ENCODE measurements around the gene AMDHD2.
A peak's percentile ranks its signal among the peaks of the same experiment; 100 is the strongest.
"Not testable (repeated sequence)": the region's sequence is repeated elsewhere in the genome, so short reads cannot be mapped to it uniquely, and the experiment has no call there.

AMDHD2 gene

GRCh38 chr16:2543771-2544170 is 23.6 kb downstream of the AMDHD2 start:
- H3K14ac ChIP-seq (ENCODE audit: low read length in 2 of 2); H4K8ac ChIP-seq (ENCODE audit: low read length); H2AK5ac ChIP-seq (ENCODE audit: low read length, severe bottlenecking); H2BK12ac ChIP-seq (ENCODE audit: low read length in 2 of 2); H2AFZ ChIP-seq (ENCODE audit: low read depth, low read length); H4K91ac ChIP-seq (ENCODE audit: low read length); H3K4me2 ChIP-seq (ENCODE audit: low read length, poor library complexity, severe bottlenecking); H3K23ac ChIP-seq (ENCODE audit: low read length in 2 of 2); H2BK15ac ChIP-seq (ENCODE audit: low read depth, poor library complexity, severe bottlenecking); H2BK120ac ChIP-seq (ENCODE audit: low read depth, low read length); H3K36me3 ChIP-seq (ENCODE audit: control insufficient read depth in 1 of 2, insufficient read depth in 2 of 2, low read depth in 1 of 2, low read length in 2 of 2); H3K79me1 ChIP-seq (replicated peaks; ENCODE audit: low read length, poor library complexity, severe bottlenecking); H3K27ac ChIP-seq (ENCODE audit: low read length, poor library complexity, severe bottlenecking); H3K4ac ChIP-seq (ENCODE audit: low read depth in 1 of 2, low read length in 2 of 2); H2BK5ac ChIP-seq (ENCODE audit: low read depth, low read length, poor library complexity, severe bottlenecking); DNase-seq; H3K4me3 ChIP-seq (ENCODE audit: insufficient read depth in 1 of 2, low read depth in 1 of 2, low read length in 2 of 2); H3K9ac ChIP-seq (ENCODE audit: low read length); H3K27me3 ChIP-seq (ENCODE audit: control insufficient read depth in 1 of 2, insufficient read depth in 1 of 2, low read length in 2 of 2); H3K18ac ChIP-seq (ENCODE audit: low read depth in 1 of 2, low read length in 2 of 2); H3K9me3 ChIP-seq (ENCODE audit: control insufficient read depth, low read length): not testable (repeated sequence)
- 86% methylated on average over 11 of the region's 14 CpGs for WGBS
- H3K4me1 ChIP-seq (ENCODE audit: control insufficient read depth, insufficient read depth, low read depth, low read length) = peaks cover 12% of the 10 kb centered on the region

DNA sequence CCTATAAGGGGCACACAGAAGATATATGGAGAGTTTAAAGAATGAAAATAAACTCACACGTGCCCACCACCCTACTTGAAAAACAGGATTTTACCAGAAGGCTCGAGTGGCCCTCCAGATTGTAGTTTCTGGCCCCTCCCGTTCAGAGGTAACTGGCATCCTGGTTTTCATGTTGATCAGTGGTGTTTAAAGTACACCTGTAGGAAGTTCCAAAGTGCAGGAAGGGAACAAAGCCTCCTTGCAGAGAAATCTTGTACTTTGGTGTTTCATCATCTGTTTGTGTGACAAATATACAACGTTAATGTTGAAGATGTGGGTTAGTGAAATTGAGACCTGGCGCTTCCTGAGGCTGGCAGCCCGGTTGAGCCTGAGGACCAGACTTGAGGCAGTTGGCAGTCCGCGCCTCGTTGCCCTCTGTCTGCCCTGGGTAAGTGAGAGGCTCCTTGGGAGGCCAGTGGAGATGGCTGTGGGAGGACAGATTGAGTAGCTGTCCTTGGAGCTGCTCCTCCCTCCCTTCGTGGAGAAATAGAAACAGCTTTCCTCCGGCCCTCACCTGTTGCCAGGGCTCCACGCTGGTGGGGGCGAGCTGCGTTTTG is 30.2 kb downstream of the AMDHD2 start:
- H3K18ac ChIP-seq (ENCODE audit: low read depth in 1 of 2, low read length in 2 of 2); H3K79me1 ChIP-seq (replicated peaks; ENCODE audit: low read length, poor library complexity, severe bottlenecking); H3K4me1 ChIP-seq (ENCODE audit: control insufficient read depth, insufficient read depth, low read depth, low read length); H3K23ac ChIP-seq (ENCODE audit: low read length in 2 of 2); H2BK5ac ChIP-seq (ENCODE audit: low read depth, low read length, poor library complexity, severe bottlenecking); H4K8ac ChIP-seq (ENCODE audit: low read length); H3K4me2 ChIP-seq (ENCODE audit: low read length, poor library complexity, severe bottlenecking); H3K9me3 ChIP-seq (ENCODE audit: control insufficient read depth, low read length); H3K36me3 ChIP-seq (ENCODE audit: control insufficient read depth in 1 of 2, insufficient read depth in 2 of 2, low read depth in 1 of 2, low read length in 2 of 2); H2BK120ac ChIP-seq (ENCODE audit: low read depth, low read length); H3K9ac ChIP-seq (ENCODE audit: low read length); DNase-seq; H3K14ac ChIP-seq (ENCODE audit: low read length in 2 of 2); H3K27ac ChIP-seq (ENCODE audit: low read length, poor library complexity, severe bottlenecking); H3K4ac ChIP-seq (ENCODE audit: low read depth in 1 of 2, low read length in 2 of 2); H4K91ac ChIP-seq (ENCODE audit: low read length); H2BK12ac ChIP-seq (ENCODE audit: low read length in 2 of 2); H2AFZ ChIP-seq (ENCODE audit: low read depth, low read length); H2BK15ac ChIP-seq (ENCODE audit: low read depth, poor library complexity, severe bottlenecking); H2AK5ac ChIP-seq (ENCODE audit: low read length, severe bottlenecking); H3K4me3 ChIP-seq (ENCODE audit: insufficient read depth in 1 of 2, low read depth in 1 of 2, low read length in 2 of 2); H3K27me3 ChIP-seq (ENCODE audit: control insufficient read depth in 1 of 2, insufficient read depth in 1 of 2, low read length in 2 of 2): not testable (repeated sequence)
- WGBS = no CpG with 5 or more reads among the region's 14 CpGs

DNA sequence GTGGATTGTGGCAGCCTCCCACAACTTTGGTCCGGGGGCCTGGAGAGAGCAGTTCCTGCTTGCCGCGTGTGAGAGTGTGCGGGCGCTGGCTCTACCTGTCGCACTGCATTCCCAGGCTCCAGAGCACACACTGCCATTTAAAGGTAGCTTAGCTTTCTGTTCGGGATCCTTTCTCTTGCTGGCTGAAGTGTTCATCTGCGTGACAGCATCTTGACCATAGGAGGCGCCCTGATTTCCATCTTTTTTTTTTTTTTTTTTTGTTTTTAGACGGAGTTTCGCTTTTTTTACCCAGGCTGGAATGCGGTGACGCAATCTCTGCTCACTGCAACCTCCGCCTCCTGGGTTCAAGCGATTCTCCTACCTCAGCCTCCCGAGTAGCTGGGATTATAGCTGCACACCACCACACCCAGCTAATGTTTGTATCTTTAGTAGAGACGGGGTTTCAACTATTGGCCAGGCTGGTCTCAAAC is 31.3 kb downstream of the AMDHD2 start:
- H4K91ac ChIP-seq (ENCODE audit: low read length); H3K4ac ChIP-seq (ENCODE audit: low read depth in 1 of 2, low read length in 2 of 2); H2BK120ac ChIP-seq (ENCODE audit: low read depth, low read length); H3K14ac ChIP-seq (ENCODE audit: low read length in 2 of 2); H2AFZ ChIP-seq (ENCODE audit: low read depth, low read length); H3K79me1 ChIP-seq (replicated peaks; ENCODE audit: low read length, poor library complexity, severe bottlenecking); H3K27ac ChIP-seq (ENCODE audit: low read length, poor library complexity, severe bottlenecking); H3K4me3 ChIP-seq (ENCODE audit: insufficient read depth in 1 of 2, low read depth in 1 of 2, low read length in 2 of 2); H3K4me2 ChIP-seq (ENCODE audit: low read length, poor library complexity, severe bottlenecking); H2BK15ac ChIP-seq (ENCODE audit: low read depth, poor library complexity, severe bottlenecking); H3K9ac ChIP-seq (ENCODE audit: low read length); H4K8ac ChIP-seq (ENCODE audit: low read length); H3K9me3 ChIP-seq (ENCODE audit: control insufficient read depth, low read length); H2BK12ac ChIP-seq (ENCODE audit: low read length in 2 of 2); H2AK5ac ChIP-seq (ENCODE audit: low read length, severe bottlenecking); H3K27me3 ChIP-seq (ENCODE audit: control insufficient read depth in 1 of 2, insufficient read depth in 1 of 2, low read length in 2 of 2); H3K23ac ChIP-seq (ENCODE audit: low read length in 2 of 2); H3K4me1 ChIP-seq (ENCODE audit: control insufficient read depth, insufficient read depth, low read depth, low read length); H3K18ac ChIP-seq (ENCODE audit: low read depth in 1 of 2, low read length in 2 of 2); H2BK5ac ChIP-seq (ENCODE audit: low read depth, low read length, poor library complexity, severe bottlenecking); H3K36me3 ChIP-seq (ENCODE audit: control insufficient read depth in 1 of 2, insufficient read depth in 2 of 2, low read depth in 1 of 2, low read length in 2 of 2): not testable (repeated sequence)
- DNase-seq = peak; percentile 27
- 50% methylated on average over 11 of the region's 17 CpGs for WGBS

- H3K4ac ChIP-seq (ENCODE audit: low read depth in 1 of 2, low read length in 2 of 2); H4K8ac ChIP-seq (ENCODE audit: low read length); H3K4me2 ChIP-seq (ENCODE audit: low read length, poor library complexity, severe bottlenecking); H2AFZ ChIP-seq (ENCODE audit: low read depth, low read length); DNase-seq; H3K9me3 ChIP-seq (ENCODE audit: control insufficient read depth, low read length); H3K27me3 ChIP-seq (ENCODE audit: control insufficient read depth in 1 of 2, insufficient read depth in 1 of 2, low read length in 2 of 2); H3K18ac ChIP-seq (ENCODE audit: low read depth in 1 of 2, low read length in 2 of 2); H3K23ac ChIP-seq (ENCODE audit: low read length in 2 of 2); H3K4me1 ChIP-seq (ENCODE audit: control insufficient read depth, insufficient read depth, low read depth, low read length); H2BK120ac ChIP-seq (ENCODE audit: low read depth, low read length); H3K9ac ChIP-seq (ENCODE audit: low read length); H3K79me1 ChIP-seq (replicated peaks; ENCODE audit: low read length, poor library complexity, severe bottlenecking); H2AK5ac ChIP-seq (ENCODE audit: low read length, severe bottlenecking); H3K14ac ChIP-seq (ENCODE audit: low read length in 2 of 2); H2BK15ac ChIP-seq (ENCODE audit: low read depth, poor library complexity, severe bottlenecking); H2BK12ac ChIP-seq (ENCODE audit: low read length in 2 of 2); H3K36me3 ChIP-seq (ENCODE audit: control insufficient read depth in 1 of 2, insufficient read depth in 2 of 2, low read depth in 1 of 2, low read length in 2 of 2); H3K4me3 ChIP-seq (ENCODE audit: insufficient read depth in 1 of 2, low read depth in 1 of 2, low read length in 2 of 2); H2BK5ac ChIP-seq (ENCODE audit: low read depth, low read length, poor library complexity, severe bottlenecking); H3K27ac ChIP-seq (ENCODE audit: low read length, poor library complexity, severe bottlenecking); H4K91ac ChIP-seq (ENCODE audit: low read length): not testable (repeated sequence)
- no CpG with 5 or more reads among the region's 13 CpGs for WGBS
Measured at GRCh38 chr16:2554709-2555425, 34.7 kb downstream of the AMDHD2 start.

Measured in mesenchymal stem cell (in vitro differentiated cells and primary cell).